B cell (primary cell): Measurements from ENCODE around the gene SLC6A20. TPM values are rescaled to one million over a fixed set of nuclear protein-coding genes. Genes with fewer than 3 reads are reported as not detected.

Experiments
- ATAC-seq: fragments of 200-7000 bp; cut with Tn5 transposase; one replicate; pipeline ENCODE4 v1.10.0; 2021; ENCODE audit warnings: low read depth, mild to moderate bottlenecking, moderate number of reproducible peaks, moderate library complexity
- CTCF ChIA-PET: fragments of 350-600 bp; sonication (Branson Sonifier 250); formaldehyde crosslinking; loops from one replicate; lab custom pipeline; 2021; ENCODE audit warnings: antibody characterized with exemption, inconsistent platforms; lab: Charles Lee
- POLR2A ChIA-PET: fragments of 350-600 bp; sonication (Branson Sonifier 250); formaldehyde crosslinking; loops from one replicate; lab custom pipeline; 2021; ENCODE audit warnings: antibody characterized with exemption; lab: Charles Lee
- DNase-seq: peaks from one replicate; pipeline ENCODE4 v3.0.0; 2013
- H2AFZ ChIP-seq: 2 replicates; pipeline ENCODE4 v1.6.1; 2012; ENCODE audit warnings: mild to moderate bottlenecking, low read depth, low read length; ENCODE audit not compliant: insufficient read depth, poor library complexity, severe bottlenecking
- H3K27ac ChIP-seq, 2 donors: 1 replicate in 1 of 2; 2 replicates in 1 of 2; pipeline ENCODE4 v1.5.1; 2012 to 2013; ENCODE audit warnings: low read length in 2 of 2, mild to moderate bottlenecking in 2 of 2, moderate library complexity in 1 of 2
- H3K27me3 ChIP-seq, 4 experiments: fragments of 200-600 bp in 1 of 4; sonication (generic) in 1 of 4; replicated peaks in 1 of 4; 1 replicate in 2 of 4; 2 replicates in 2 of 4; pipeline versions ENCODE4 v1.6.1 to v1.7.0; 2013 to 2016; ENCODE audit warnings: low read length in 3 of 4, mild to moderate bottlenecking in 2 of 4, mixed read lengths in 1 of 4, moderate library complexity in 1 of 4; ENCODE audit not compliant: insufficient read depth in 4 of 4, control insufficient read depth in 3 of 4; ENCODE audit errors: control extremely low read depth in 1 of 4
- H3K36me3 ChIP-seq, 2 experiments: replicated peaks in 1 of 2; 1 replicate in 1 of 2; 2 replicates in 1 of 2; pipeline versions ENCODE4 v1.6.1 to v1.7.1; 2013; ENCODE audit warnings: low read length in 1 of 2; ENCODE audit not compliant: insufficient read depth in 2 of 2, control insufficient read depth in 1 of 2; ENCODE audit errors: control extremely low read depth in 1 of 2, extremely low read depth in 1 of 2
- H3K4me1 ChIP-seq, 2 donors: fragments of 200-600 bp in 1 of 2; sonication (generic) in 1 of 2; 1 replicate in 1 of 2; 2 replicates in 1 of 2; pipeline versions ENCODE4 v1.5.1 to v1.6.1; 2013 to 2017; ENCODE audit warnings: low read length in 2 of 2; ENCODE audit not compliant: control insufficient read depth in 2 of 2, insufficient read depth in 2 of 2
- H3K4me2 ChIP-seq: replicated peaks from 2 replicates; pipeline ENCODE3; 2012; ENCODE audit warnings: mild to moderate bottlenecking, low read depth, low read length; ENCODE audit not compliant: poor library complexity, severe bottlenecking
- H3K4me3 ChIP-seq, 5 experiments: fragments of 200-600 bp in 1 of 5; sonication (generic) in 1 of 5; 1 replicate in 3 of 5; 2 replicates in 2 of 5; pipeline versions ENCODE4 v1.5.1 to v1.7.0; 2011 to 2016; ENCODE audit warnings: low read length in 4 of 5, mild to moderate bottlenecking in 4 of 5, low read depth in 2 of 5, control low read depth in 1 of 5, moderate library complexity in 1 of 5; ENCODE audit not compliant: insufficient read depth in 1 of 5; ENCODE audit errors: control extremely low read depth in 1 of 5, extremely low read depth in 1 of 5
- H3K79me2 ChIP-seq: fragments of 200-600 bp; sonication (generic); one replicate; pipeline ENCODE4 v1.6.0; 2016; ENCODE audit warnings: low read length; ENCODE audit not compliant: control insufficient read depth, insufficient read depth
- H3K9ac ChIP-seq: fragments of 200-600 bp; sonication (generic); 2 replicates; pipeline ENCODE4 v1.6.1; 2017; ENCODE audit warnings: mild to moderate bottlenecking, low read length, moderate library complexity
- H3K9me3 ChIP-seq, 3 donors: one replicate each; pipeline versions ENCODE4 v1.6.1 to v1.7.1; 2013; ENCODE audit warnings: low read length in 2 of 3; ENCODE audit not compliant: control insufficient read depth in 2 of 3, insufficient read depth in 1 of 3; ENCODE audit errors: control extremely low read depth in 1 of 3
- H4K20me1 ChIP-seq: 2 replicates; pipeline ENCODE4 v1.6.0; 2012; ENCODE audit warnings: mild to moderate bottlenecking, low read length; ENCODE audit not compliant: insufficient read depth, control insufficient read depth, poor library complexity, severe bottlenecking
- H3K27ac Mint-ChIP-seq: one replicate; pipeline ENCODE4 v1.8.0; 2021; ENCODE audit warnings: mixed read lengths
- H3K27me3 Mint-ChIP-seq: one replicate; pipeline ENCODE4 v1.8.0; 2021; ENCODE audit warnings: mixed read lengths
- H3K4me1 Mint-ChIP-seq: one replicate; pipeline ENCODE4 v1.8.0; 2021; ENCODE audit warnings: mixed read lengths
- H3K4me3 Mint-ChIP-seq: one replicate; pipeline ENCODE4 v1.8.0; 2021; ENCODE audit warnings: mixed read lengths
- H3K9me3 Mint-ChIP-seq: one replicate; pipeline ENCODE4 v1.8.0; 2022; ENCODE audit warnings: mixed read lengths; ENCODE audit not compliant: insufficient read depth
- EZH2 ChIP-seq: IDR thresholded peaks from 2 replicates; pipeline ENCODE4 v1.6.1; 2012; ENCODE audit warnings: borderline replicate concordance, low read depth, mild to moderate bottlenecking, moderate library complexity, low read length; ENCODE audit not compliant: insufficient read depth, poor library complexity, severe bottlenecking
- WGBS: methylation state at CpG from one replicate; pipeline ENCODE4 v1.1.5; 2013; ENCODE audit warnings: missing lambda C conversion rate; ENCODE audit not compliant: insufficient coverage; 5-methylcytosine and 5-hydroxymethylcytosine counted together
- intact Hi-C: fragments of 100-400 bp; cut with micrococcal nuclease; formaldehyde crosslinking; loops from one replicate; pipeline ENCODE4 v1.10.0; 2022
- polyA plus RNA-seq: library from polyadenylated mRNA; depleted of rRNA; stranded (reverse); fragments of >200 nt; gene quantifications from 2 replicates; pipeline ENCODE4 v1.2.3, GENCODE V29; 2012
- total RNA-seq, 2 donors: library from RNA; stranded (reverse); fragments of 120-200 nt in 1 of 2; gene quantifications; 1 replicate in 1 of 2; 2 replicates in 1 of 2; pipeline versions ENCODE4 v1.2.3 to v1.2.4, GENCODE V29; 2013 to 2022
- TF ChIP-seq, protein P1 (sequence below): fragments of 200-600 bp; IDR thresholded peaks from one replicate; pipeline ENCODE4 v1.8.0; 2022; ENCODE audit warnings: antibody characterized with exemption, mild to moderate bottlenecking

Gene SLC6A20
- total and polyA plus RNA-seq, 2 donors (not counting 1 experiment from before 2014, with no cell fraction given) = 0.32 TPM; not detected in 1

- TF ChIP-seq, protein P1, sequence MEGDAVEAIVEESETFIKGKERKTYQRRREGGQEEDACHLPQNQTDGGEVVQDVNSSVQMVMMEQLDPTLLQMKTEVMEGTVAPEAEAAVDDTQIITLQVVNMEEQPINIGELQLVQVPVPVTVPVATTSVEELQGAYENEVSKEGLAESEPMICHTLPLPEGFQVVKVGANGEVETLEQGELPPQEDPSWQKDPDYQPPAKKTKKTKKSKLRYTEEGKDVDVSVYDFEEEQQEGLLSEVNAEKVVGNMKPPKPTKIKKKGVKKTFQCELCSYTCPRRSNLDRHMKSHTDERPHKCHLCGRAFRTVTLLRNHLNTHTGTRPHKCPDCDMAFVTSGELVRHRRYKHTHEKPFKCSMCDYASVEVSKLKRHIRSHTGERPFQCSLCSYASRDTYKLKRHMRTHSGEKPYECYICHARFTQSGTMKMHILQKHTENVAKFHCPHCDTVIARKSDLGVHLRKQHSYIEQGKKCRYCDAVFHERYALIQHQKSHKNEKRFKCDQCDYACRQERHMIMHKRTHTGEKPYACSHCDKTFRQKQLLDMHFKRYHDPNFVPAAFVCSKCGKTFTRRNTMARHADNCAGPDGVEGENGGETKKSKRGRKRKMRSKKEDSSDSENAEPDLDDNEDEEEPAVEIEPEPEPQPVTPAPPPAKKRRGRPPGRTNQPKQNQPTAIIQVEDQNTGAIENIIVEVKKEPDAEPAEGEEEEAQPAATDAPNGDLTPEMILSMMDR = no peak
- no peak for TF ChIP-seq EZH2
- DNase-seq (no peak), ATAC-seq (no peak)
- no peaks in the 10 kb centered on the region for H4K20me1 ChIP-seq
- Mint-ChIP-seq H3K9me3 (peaks cover 2% of the 10 kb centered on the region), H3K27me3 (peaks cover 31% of the 10 kb centered on the region), H3K27ac (no peak overlapping the region), H3K4me1 (peaks cover 30% of the 10 kb centered on the region), H3K4me3 (no peak overlapping the region)
- no peaks in the 10 kb centered on the region for H3K36me3 ChIP-seq
- H3K27ac ChIP-seq = no peak overlapping the region
- no peak overlapping the region for H2AFZ ChIP-seq
- ChIA-PET POLR2A (no interaction called here), CTCF (no interaction called here)
- intact Hi-C loops = no loop called here
- no peak overlapping the region for H3K4me3 ChIP-seq
- peaks cover 0 to 24% (median 18%) of the 10 kb centered on the region in 4 experiments for H3K27me3 ChIP-seq
- WGBS = 90% methylated on average over 5 of the region's 9 CpGs
- no peaks in the 10 kb centered on the region for H3K79me2 ChIP-seq
- H3K4me2 ChIP-seq = no peak overlapping the region
- peaks cover 28 to 32% of the 10 kb centered on the region in 2 donors for H3K4me1 ChIP-seq
- no peak overlapping the region for H3K9ac ChIP-seq
- peaks cover 3 to 15% (median 4%) of the 10 kb centered on the region in 3 donors for H3K9me3 ChIP-seq
Observed at GRCh38 chr3:45793482-45794176, 2.7 kb downstream of the SLC6A20 start.

DNA sequence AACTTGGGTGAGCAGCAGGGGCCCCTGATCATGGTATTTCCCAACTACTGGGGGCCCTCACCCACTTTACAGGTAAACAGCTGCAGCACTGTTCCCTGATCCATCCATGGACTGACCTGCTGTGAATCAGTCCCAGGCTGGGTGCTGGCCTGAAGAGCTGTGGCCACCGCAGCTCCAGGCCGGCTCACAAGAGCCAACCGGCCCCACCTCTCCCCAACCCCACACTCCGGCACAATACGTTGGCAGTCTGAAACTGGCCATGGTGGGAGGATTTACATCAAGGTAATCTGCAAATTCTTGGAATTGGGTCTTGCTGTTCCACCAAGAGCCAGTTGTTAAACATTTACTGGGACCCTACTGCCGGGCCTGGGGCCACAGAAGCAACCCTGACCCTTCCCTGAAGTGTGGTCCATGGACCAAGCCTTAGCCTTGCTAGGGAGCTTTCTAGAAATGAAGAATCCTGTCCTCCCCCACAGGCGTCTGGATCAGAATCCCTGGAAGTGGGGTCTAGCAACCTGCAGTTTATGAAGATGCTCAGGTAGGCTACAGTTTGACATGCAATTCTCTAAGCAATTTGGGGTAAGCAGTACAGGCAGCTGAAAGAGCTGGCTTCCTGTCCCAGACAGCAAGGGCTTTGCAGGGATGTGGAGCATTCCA is 3.7 kb downstream of the SLC6A20 start:
- H3K27me3 Mint-ChIP-seq = peaks cover 25% of the 10 kb centered on the region
- no peaks in the 10 kb centered on the region for H3K36me3 ChIP-seq
- H3K9me3 Mint-ChIP-seq = peaks cover 2% of the 10 kb centered on the region
- intact Hi-C loops = no loop called here
- H3K4me2 ChIP-seq = no peak overlapping the region
- H2AFZ ChIP-seq = no peak overlapping the region
- ChIA-PET POLR2A (no interaction called here), CTCF (no interaction called here)
- no peaks in the 10 kb centered on the region for H3K79me2 ChIP-seq
- peaks cover 30% of the 10 kb centered on the region for H3K4me1 Mint-ChIP-seq
- ATAC-seq (no peak), DNase-seq (no peak)
- TF ChIP-seq, protein P1 = no peak
- no peak for TF ChIP-seq EZH2
- H3K4me1 ChIP-seq = peaks cover 28 to 32% of the 10 kb centered on the region in 2 donors
- no peak overlapping the region for H3K4me3 Mint-ChIP-seq
- peaks cover 3 to 15% (median 4%) of the 10 kb centered on the region in 3 donors for H3K9me3 ChIP-seq
- no peak overlapping the region for H3K27ac Mint-ChIP-seq
- H3K4me3 ChIP-seq = no peak overlapping the region
- 100% methylated on average over 5 of the region's 7 CpGs for WGBS
- H3K27me3 ChIP-seq = peaks cover 0 to 22% (median 14%) of the 10 kb centered on the region in 4 experiments
- no peaks in the 10 kb centered on the region for H4K20me1 ChIP-seq
- H3K27ac ChIP-seq = no peak overlapping the region
- H3K9ac ChIP-seq = no peak overlapping the region
